DND-41 (cell line): ENCODE data around the gene SEMA6B.

Experiments
- ATAC-seq: fragments of 200-7000 bp; cut with Tn5 transposase; 3 replicates; pipeline ENCODE4 v1.9.1; 2021; ENCODE audit warnings: low read depth; ENCODE audit not compliant: insufficient read depth
- DNase-seq: peaks from one replicate; pipeline ENCODE4 v3.0.0-alpha.2; 2020
- H2AFZ ChIP-seq: 2 replicates; pipeline ENCODE4 v1.6.0; 2012; ENCODE audit warnings: low read depth, low read length
- H3K27ac ChIP-seq: 2 replicates; pipeline ENCODE4 v1.5.1; 2012; ENCODE audit warnings: low read length, inconsistent platforms
- H3K27me3 ChIP-seq: fragments of 200-600 bp; sonication (generic); 2 replicates; pipeline ENCODE4 v1.6.0; 2012; ENCODE audit warnings: low read length, mild to moderate bottlenecking, inconsistent platforms; ENCODE audit not compliant: insufficient read depth, poor library complexity
- H3K36me3 ChIP-seq: 2 replicates; pipeline ENCODE4 v1.5.1; 2012; ENCODE audit warnings: low read length, inconsistent platforms; ENCODE audit not compliant: insufficient read depth
- H3K4me1 ChIP-seq: 2 replicates; pipeline ENCODE4 v1.5.1; 2012; ENCODE audit warnings: mild to moderate bottlenecking, low read length; ENCODE audit not compliant: insufficient read depth
- H3K4me2 ChIP-seq: 2 replicates; pipeline ENCODE4 v1.6.0; 2012; ENCODE audit warnings: mild to moderate bottlenecking, moderate library complexity, low read length, inconsistent platforms; ENCODE audit not compliant: insufficient read depth
- H3K4me3 ChIP-seq, 2 experiments: fragments of 200-600 bp in 1 of 2; shearing (Covaris generic) in 1 of 2; 2 replicates each; pipeline ENCODE4 v1.5.1; 2012 to 2016; ENCODE audit warnings: inconsistent platforms in 2 of 2, low read length in 2 of 2, mild to moderate bottlenecking in 2 of 2, low read depth in 1 of 2, moderate library complexity in 1 of 2
- H3K79me2 ChIP-seq: 2 replicates; pipeline ENCODE4 v1.6.0; 2012; ENCODE audit warnings: low read length, inconsistent platforms; ENCODE audit not compliant: insufficient read depth
- H3K9ac ChIP-seq: 2 replicates; pipeline ENCODE4 v1.6.0; 2012; ENCODE audit warnings: low read depth, mild to moderate bottlenecking, inconsistent platforms, low read length, moderate library complexity
- H3K9me3 ChIP-seq: 2 replicates; pipeline ENCODE4 v1.5.1; 2012; ENCODE audit warnings: low read length, moderate library complexity, mild to moderate bottlenecking, inconsistent platforms; ENCODE audit not compliant: insufficient read depth, severe bottlenecking
- H4K20me1 ChIP-seq: 2 replicates; pipeline ENCODE4 v1.6.0; 2012; ENCODE audit warnings: low read length; ENCODE audit not compliant: insufficient read depth
- CTCF ChIP-seq: IDR thresholded peaks from 2 replicates; pipeline ENCODE4 v1.5.1; 2012; ENCODE audit warnings: borderline replicate concordance, low read length, moderate library complexity, mild to moderate bottlenecking; ENCODE audit not compliant: poor library complexity, severe bottlenecking; ENCODE audit errors: extremely low read depth
- EZH2 ChIP-seq: IDR thresholded peaks from 3 replicates; pipeline ENCODE4 v1.6.1; 2012; ENCODE audit warnings: borderline replicate concordance, low read depth, mild to moderate bottlenecking, moderate library complexity, low read length, inconsistent platforms; ENCODE audit not compliant: severe bottlenecking

The SEMA6B gene

GRCh38 chr19:4517451-4518057 lies 41.9 kb downstream of the SEMA6B start:
- Histone ChIP-seq H3K9me3 (no peaks in the 10 kb centered on the region), H3K27ac (no peak overlapping the region), H3K9ac (no peak overlapping the region), H3K79me2 (no peaks in the 10 kb centered on the region), H3K36me3 (no peaks in the 10 kb centered on the region), H3K4me2 (no peak overlapping the region), H4K20me1 (no peaks in the 10 kb centered on the region), H3K4me3 (no peak overlapping the region), H2AFZ (no peak overlapping the region), H3K27me3 (no peaks in the 10 kb centered on the region), H3K4me1 (no peaks in the 10 kb centered on the region)
- no peak for ATAC-seq
- DNase-seq = no peak
- no peak for TF ChIP-seq EZH2
- no peak for TF ChIP-seq CTCF

DNA sequence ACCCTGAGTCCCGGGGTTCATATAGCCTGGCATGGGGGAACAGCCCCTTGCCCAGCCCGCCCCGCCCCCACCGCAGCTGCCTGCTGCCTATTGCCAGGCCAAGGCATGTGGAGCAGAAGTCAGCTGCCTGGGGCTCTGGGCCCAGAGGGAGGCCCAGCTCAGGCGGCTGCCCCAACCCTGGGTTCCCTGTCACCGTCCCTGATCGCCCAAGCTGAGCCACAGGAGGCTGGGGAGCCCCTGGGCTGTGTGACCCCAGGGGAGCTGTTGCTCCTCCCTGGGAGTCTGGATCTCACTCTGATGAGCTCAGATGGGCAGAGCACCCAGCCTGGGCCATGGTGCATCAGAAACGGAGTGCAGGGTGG lies 42.6 kb downstream of the SEMA6B start:
- Histone ChIP-seq H3K4me3 (no peak overlapping the region), H3K27ac (no peak overlapping the region), H3K9me3 (no peaks in the 10 kb centered on the region), H3K4me2 (no peak overlapping the region), H3K4me1 (no peaks in the 10 kb centered on the region), H3K27me3 (no peaks in the 10 kb centered on the region), H3K36me3 (no peaks in the 10 kb centered on the region), H3K79me2 (no peaks in the 10 kb centered on the region), H2AFZ (no peak overlapping the region), H3K9ac (no peak overlapping the region), H4K20me1 (no peaks in the 10 kb centered on the region)
- ATAC-seq (no peak), DNase-seq (no peak)
- TF ChIP-seq EZH2 (no peak), CTCF (no peak)

DNA sequence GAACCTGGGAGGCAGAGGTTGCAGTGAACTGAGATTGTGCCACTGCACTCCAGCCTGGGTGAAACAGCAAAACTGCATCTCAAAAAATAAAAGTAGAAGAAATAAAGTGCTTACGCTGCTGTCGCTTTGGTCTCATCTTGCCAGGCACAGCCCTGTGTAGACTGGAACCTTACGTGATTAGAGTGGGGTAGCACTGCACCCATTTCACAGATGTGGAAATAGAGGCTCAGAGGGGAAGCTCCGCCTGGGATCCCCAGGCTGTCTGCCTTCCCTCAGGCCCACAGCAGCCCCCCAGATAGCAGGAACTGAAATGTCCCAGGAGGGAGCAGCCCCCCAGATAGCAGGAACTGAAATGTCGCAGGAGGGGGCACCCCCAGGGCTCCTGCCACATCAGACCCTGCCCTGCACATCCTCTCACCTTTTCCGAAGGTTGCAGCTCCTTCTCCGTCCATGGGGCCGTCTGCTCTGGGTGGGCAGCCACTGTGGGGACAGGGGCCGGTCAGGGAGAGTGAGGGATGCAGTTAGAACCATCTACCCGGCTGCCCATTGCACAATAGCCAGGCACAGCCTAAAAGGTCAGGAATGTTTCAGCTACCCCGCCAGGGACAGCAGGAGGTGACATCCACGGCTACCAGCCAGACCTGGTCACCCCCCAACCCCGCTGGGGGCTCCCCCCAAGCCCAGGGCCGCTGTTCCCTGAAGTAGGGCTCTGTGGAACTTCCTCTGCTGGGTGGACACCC lies 43.1 kb downstream of the SEMA6B start:
- Histone ChIP-seq H3K9ac (no peak overlapping the region), H3K79me2 (no peaks in the 10 kb centered on the region), H4K20me1 (no peaks in the 10 kb centered on the region), H3K27ac (no peak overlapping the region), H3K27me3 (no peaks in the 10 kb centered on the region), H3K4me3 (no peak overlapping the region), H3K9me3 (no peaks in the 10 kb centered on the region), H3K4me2 (no peak overlapping the region), H3K4me1 (no peaks in the 10 kb centered on the region), H3K36me3 (no peaks in the 10 kb centered on the region), H2AFZ (no peak overlapping the region)
- no peak for DNase-seq
- TF ChIP-seq EZH2 = no peak
- TF ChIP-seq CTCF = no peak
- no peak for ATAC-seq
